Central memory CD4-positive, alpha-beta T cell (primary cell): ENCODE results near the gene DPM1.

Experiments
- DNase-seq: peaks from one replicate; pipeline ENCODE4 v3.0.0; 2022

The DPM1 gene

GRCh38 chr20:50892394-50892793, 65.9 kb downstream of the DPM1 start:
- no peak for DNase-seq

- DNase-seq, result no peak
Observed at GRCh38 chr20:50891138-50891537, 67.2 kb downstream of the DPM1 start.

GRCh38 chr20:50887576-50887975, 70.8 kb downstream of the DPM1 start:
- DNase-seq, result no peak

GRCh38 chr20:50886184-50886790, 72.0 kb downstream of the DPM1 start:
- DNase-seq, result no peak

- no peak for DNase-seq
Observed at GRCh38 chr20:50885781-50886180, 72.6 kb downstream of the DPM1 start.

- DNase-seq, result no peak
Observed at GRCh38 chr20:50885068-50885467, 73.3 kb downstream of the DPM1 start.
